ENCODE measurements around the gene PHGDH.
"Not testable (repeated sequence)": the region's sequence is repeated elsewhere in the genome, so short reads cannot be mapped to it uniquely, and the experiment has no call there.

GRCh38 chr1:119786046-119786445 is 74.3 kb downstream of the PHGDH start:
- TF ChIP-seq CTCF (IDR thresholded peaks at IDR 0.05; ENCODE audit: insufficient read depth, low read depth, low read length); EZH2 (IDR thresholded peaks at IDR 0.05; ENCODE audit: insufficient read depth, low read length): not testable (repeated sequence)

All from astrocyte (in vitro differentiated cells and primary cell).